Measurements from ENCODE around the gene SOWAHA. TPM values are rescaled to one million over a fixed set of nuclear protein-coding genes. Genes with fewer than 3 reads are reported as not detected.

Gene SOWAHA
- total and polyA plus RNA-seq, 10 of the 15 experiments (the other 5 are each of a cell fraction or from before 2014, with no cell fraction given) = 0.02 to 0.37 (median 0.05) TPM; not detected in 4

DNA sequence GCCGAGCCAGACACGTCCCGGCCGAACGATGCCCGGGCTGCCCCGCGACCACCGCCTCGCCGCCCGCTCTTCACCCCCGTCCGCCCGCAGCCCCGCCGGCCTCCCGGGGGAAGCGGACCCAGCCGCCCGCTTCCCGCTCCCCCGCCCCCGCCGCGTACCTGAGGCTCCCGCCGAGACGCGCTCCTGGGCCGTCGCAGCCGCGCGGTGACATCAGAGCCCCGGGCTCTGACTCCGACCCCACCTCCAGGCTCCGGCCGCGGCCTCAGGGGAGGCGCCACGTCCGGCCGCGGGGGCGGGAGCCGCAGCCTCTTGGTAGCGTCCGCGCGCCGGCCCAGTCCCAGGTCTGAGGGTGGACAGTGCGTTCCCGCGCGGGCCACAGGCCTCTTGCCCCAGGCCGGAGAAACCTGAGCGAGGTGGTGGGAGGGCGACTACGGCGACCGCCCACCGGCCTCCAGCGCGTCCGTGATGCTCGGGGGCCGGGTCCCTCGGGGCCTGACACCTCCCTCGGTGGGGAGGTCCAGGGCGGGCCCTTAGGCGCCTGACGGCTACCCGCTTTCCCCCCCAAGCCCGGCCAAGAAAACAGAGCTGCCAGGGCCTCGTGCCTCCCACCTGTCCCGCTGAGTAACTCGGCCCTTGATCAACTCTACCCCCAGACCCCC is 17.5 kb downstream of the SOWAHA start, which contains the start of gene SHROOM1 (continued):
- TF ChIP-seq YBX1 (IDR thresholded peaks at IDR 0.05) (no peak), EP300 (IDR thresholded peaks at IDR 0.05; ENCODE audit: borderline replicate concordance in 1 of 2, control insufficient read depth in 1 of 2, low read depth in 2 of 2, low read length in 2 of 2) (no peak), SKIL (IDR thresholded peaks at IDR 0.05; ENCODE audit: low read depth, poor library complexity, severe bottlenecking) (no peak), IKZF1 (conservative IDR thresholded peaks at IDR 0.05) (peak; percentile 89), TBL1XR1 (IDR thresholded peaks at IDR 0.05; ENCODE audit: low read depth, low read length) (no peak), MEF2A (IDR thresholded peaks at IDR 0.05; ENCODE audit: insufficient read depth, low read depth, low read length) (no peak), EGR1 (IDR thresholded peaks at IDR 0.05; ENCODE audit: borderline replicate concordance in 1 of 2, low read depth in 2 of 2, low read length in 2 of 2) (peak in 1 of 2 experiments; percentile 94; a peak in 2 of 3 replicates), ZNF274 (IDR thresholded peaks at IDR 0.05; ENCODE audit: insufficient read depth, insufficient read length) (no peak), RB1 (IDR thresholded peaks at IDR 0.05; ENCODE audit: borderline replicate concordance) (peak; percentile 43; the same call in 1 of the 2 replicates), SMAD5 (IDR thresholded peaks at IDR 0.05; ENCODE audit: low read depth) (no peak), RUNX3 (IDR thresholded peaks at IDR 0.05; ENCODE audit: low read length) (no peak), HDAC6 (IDR thresholded peaks at IDR 0.05; ENCODE audit: unreplicated experiment) (peak; percentile 11), CREB1 (IDR thresholded peaks at IDR 0.05; ENCODE audit: low read depth) (peak; percentile 60; the same call in 1 of the 2 replicates)
- TF ChIP-seq, protein P1, sequence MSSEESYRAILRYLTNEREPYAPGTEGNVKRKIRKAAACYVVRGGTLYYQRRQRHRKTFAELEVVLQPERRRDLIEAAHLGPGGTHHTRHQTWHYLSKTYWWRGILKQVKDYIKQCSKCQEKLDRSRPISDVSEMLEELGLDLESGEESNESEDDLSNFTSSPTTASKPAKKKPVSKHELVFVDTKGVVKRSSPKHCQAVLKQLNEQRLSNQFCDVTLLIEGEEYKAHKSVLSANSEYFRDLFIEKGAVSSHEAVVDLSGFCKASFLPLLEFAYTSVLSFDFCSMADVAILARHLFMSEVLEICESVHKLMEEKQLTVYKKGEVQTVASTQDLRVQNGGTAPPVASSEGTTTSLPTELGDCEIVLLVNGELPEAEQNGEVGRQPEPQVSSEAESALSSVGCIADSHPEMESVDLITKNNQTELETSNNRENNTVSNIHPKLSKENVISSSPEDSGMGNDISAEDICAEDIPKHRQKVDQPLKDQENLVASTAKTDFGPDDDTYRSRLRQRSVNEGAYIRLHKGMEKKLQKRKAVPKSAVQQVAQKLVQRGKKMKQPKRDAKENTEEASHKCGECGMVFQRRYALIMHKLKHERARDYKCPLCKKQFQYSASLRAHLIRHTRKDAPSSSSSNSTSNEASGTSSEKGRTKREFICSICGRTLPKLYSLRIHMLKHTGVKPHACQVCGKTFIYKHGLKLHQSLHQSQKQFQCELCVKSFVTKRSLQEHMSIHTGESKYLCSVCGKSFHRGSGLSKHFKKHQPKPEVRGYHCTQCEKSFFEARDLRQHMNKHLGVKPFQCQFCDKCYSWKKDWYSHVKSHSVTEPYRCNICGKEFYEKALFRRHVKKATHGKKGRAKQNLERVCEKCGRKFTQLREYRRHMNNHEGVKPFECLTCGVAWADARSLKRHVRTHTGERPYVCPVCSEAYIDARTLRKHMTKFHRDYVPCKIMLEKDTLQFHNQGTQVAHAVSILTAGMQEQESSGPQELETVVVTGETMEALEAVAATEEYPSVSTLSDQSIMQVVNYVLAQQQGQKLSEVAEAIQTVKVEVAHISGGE (CRISPR knock-in tag; IDR thresholded peaks at IDR 0.05) = no peak
- TF ChIP-seq, protein P2, sequence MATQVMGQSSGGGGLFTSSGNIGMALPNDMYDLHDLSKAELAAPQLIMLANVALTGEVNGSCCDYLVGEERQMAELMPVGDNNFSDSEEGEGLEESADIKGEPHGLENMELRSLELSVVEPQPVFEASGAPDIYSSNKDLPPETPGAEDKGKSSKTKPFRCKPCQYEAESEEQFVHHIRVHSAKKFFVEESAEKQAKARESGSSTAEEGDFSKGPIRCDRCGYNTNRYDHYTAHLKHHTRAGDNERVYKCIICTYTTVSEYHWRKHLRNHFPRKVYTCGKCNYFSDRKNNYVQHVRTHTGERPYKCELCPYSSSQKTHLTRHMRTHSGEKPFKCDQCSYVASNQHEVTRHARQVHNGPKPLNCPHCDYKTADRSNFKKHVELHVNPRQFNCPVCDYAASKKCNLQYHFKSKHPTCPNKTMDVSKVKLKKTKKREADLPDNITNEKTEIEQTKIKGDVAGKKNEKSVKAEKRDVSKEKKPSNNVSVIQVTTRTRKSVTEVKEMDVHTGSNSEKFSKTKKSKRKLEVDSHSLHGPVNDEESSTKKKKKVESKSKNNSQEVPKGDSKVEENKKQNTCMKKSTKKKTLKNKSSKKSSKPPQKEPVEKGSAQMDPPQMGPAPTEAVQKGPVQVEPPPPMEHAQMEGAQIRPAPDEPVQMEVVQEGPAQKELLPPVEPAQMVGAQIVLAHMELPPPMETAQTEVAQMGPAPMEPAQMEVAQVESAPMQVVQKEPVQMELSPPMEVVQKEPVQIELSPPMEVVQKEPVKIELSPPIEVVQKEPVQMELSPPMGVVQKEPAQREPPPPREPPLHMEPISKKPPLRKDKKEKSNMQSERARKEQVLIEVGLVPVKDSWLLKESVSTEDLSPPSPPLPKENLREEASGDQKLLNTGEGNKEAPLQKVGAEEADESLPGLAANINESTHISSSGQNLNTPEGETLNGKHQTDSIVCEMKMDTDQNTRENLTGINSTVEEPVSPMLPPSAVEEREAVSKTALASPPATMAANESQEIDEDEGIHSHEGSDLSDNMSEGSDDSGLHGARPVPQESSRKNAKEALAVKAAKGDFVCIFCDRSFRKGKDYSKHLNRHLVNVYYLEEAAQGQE (IDR thresholded peaks at IDR 0.05; ENCODE audit: low read depth, low read length) = no peak
- TF ChIP-seq, protein P3, sequence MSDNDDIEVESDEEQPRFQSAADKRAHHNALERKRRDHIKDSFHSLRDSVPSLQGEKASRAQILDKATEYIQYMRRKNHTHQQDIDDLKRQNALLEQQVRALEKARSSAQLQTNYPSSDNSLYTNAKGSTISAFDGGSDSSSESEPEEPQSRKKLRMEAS (IDR thresholded peaks at IDR 0.05; ENCODE audit: low read depth, low read length) = no peak

Measured in GM12878 (cell line).